Activated T-cell treated with anti-CD3 and anti-CD28 coated beads for 24 hours (primary cell): ENCODE results near the gene LRRC2.
A peak's percentile ranks its signal among the peaks of the same experiment; 100 is the strongest.
"Not testable (repeated sequence)": the region's sequence is repeated elsewhere in the genome, so short reads cannot be mapped to it uniquely, and the experiment has no call there.

ENCODE experiments used
- DNase-seq: peaks from one replicate; pipeline ENCODE4 v3.0.0-alpha.2; 2020; ENCODE audit warnings: low read depth

The LRRC2 gene

DNA sequence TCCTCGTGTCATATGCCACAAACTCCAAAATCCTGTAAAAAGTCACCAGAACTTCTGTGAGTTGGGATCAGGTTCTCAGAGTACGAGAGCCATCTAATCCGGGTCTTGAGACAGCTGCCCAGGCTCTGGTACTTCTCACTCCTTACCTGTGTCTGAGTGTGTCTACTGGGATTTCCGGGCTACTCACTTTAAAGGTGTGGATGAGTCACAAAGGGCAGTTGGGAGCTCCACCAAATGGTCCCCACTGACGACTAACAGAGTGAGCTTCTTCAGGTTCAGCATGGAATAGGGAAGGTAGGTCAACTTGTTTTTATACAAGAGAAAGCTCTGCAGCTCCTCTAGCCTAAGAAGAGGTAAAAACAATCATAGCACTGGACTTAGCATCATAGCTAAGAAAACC, 38.9 kb downstream of the LRRC2 start:
- no peak for DNase-seq

GRCh38 chr3:46524832-46525231, 41.3 kb downstream of the LRRC2 start:
- DNase-seq: no peak

GRCh38 chr3:46524008-46524407, 42.1 kb downstream of the LRRC2 start:
- no peak for DNase-seq

GRCh38 chr3:46523556-46523955, 42.5 kb downstream of the LRRC2 start:
- no peak for DNase-seq

- not testable (repeated sequence) for DNase-seq
Measured at GRCh38 chr3:46522201-46522600, 43.9 kb downstream of the LRRC2 start.

GRCh38 chr3:46521096-46521495, 45.0 kb downstream of the LRRC2 start:
- no peak for DNase-seq

DNA sequence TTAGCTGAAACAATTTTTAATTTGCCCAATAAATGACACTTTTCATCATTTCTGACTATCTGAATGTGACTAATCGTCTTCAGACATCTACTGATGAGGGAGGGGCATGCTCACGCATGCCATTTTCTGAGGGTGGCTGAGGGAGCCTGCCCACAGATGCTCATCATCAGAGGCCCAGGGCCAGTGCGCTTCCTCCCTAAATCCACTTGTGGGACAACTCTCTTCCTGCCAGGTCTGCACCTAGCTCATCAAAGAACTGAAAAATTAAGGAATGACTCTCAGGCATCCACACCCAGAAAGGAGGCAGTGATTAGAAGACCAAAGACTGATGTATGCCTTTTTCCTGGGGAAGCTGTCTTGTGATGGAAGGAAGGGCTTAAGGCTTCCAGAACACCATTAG, 45.6 kb downstream of the LRRC2 start:
- DNase-seq: no peak

- DNase-seq: no peak
Measured at GRCh38 chr3:46519952-46520351, 46.1 kb downstream of the LRRC2 start.

DNA sequence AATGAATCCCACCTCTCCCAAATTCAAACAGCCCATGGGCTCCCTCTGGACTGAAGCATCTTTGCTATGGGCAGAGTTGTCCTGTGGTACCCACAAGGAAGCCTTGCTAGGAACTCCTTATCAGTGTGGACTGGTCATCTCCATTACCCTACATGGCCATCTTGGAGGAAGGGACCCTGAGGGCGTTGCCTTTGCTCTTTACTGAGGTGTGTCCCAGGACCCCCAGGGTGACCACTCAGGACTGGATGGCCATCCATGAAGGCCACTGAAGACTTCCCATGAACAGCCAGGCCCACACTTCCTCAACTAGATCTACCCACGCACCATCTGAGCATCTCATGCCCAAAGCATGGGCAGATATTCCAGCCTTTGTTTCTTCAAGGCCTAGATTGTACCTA, 48.3 kb downstream of the LRRC2 start:
- no peak for DNase-seq

GRCh38 chr3:46517016-46517783, 48.9 kb downstream of the LRRC2 start:
- DNase-seq: no peak

DNA sequence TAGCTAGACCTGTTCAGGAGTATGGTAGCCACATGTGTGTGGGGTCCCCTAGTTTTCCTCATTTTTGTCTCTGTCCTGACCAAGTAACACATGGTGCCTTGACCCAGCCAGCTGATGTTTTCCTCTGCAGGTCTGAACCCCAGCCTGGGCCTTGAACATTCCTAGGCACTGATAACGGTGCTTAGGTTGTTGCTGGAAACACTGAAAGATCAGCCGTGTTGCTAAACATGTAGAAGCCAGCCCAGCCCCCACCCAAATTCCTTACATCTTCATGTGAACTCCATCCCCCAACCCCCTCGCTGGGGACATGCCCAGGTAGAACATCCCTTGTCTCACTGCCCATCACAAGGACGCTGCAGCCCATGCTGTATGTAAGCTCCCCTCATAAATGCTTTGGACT, 49.6 kb downstream of the LRRC2 start:
- no peak for DNase-seq

GRCh38 chr3:46512191-46512749, 53.8 kb downstream of the LRRC2 start:
- no peak for DNase-seq

GRCh38 chr3:46509661-46510187, 56.4 kb downstream of the LRRC2 start:
- no peak for DNase-seq

DNA sequence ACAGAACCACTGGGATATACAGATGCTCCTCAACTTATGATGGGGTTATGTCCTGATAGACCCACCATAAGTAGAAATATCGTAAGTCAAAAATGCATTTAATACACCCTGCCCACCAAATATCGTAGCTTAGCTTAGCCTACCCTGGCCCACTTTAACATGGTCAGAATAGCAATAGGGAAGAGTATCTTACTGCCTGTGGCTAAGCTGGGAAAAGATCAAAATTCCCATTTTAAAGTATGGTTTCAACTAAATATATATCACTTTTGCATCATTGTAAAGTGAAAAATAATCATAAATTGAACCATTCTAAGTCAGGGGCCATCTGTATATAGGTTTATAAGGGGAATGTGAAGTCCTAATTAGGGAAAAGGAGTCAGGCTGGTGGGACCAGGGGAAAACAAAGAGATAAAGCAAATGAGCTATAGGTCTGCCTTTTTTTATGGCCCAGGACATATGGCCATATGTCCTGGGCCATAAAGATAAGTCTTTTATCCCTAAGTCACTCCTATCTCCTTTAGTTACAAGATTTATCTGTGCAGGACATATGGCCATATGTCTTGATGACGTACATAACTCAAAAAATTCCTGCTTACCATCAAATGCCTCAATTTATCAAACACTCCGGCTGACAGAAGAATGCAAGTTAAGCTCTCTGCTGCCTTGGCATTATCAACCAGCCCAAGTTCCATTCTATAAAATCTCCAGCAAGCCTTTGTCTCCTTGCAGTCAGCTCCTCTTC, 57.1 kb downstream of the LRRC2 start:
- no peak for DNase-seq

- DNase-seq: no peak
Measured at GRCh38 chr3:46506526-46506925, 59.6 kb downstream of the LRRC2 start.

DNA sequence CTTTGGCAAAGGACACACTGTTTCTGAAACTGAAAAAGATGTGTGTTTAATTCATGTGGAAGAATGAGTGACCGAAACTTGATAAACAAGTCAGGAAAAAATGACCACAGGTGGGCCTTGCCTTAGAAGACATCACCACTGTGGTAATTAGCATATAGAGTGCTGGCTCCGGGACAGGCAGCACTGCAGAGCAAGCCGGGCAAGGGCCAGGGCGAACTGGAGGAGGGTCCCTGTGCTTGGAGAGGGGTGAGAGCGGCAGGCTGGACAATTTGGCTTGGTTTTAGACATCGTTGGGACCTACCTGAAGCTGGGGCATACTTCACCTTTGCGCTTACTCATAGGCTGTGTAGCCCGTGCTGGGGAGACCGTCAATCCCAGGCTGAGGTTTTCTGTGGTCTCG, 60.1 kb downstream of the LRRC2 start:
- DNase-seq: no peak

DNA sequence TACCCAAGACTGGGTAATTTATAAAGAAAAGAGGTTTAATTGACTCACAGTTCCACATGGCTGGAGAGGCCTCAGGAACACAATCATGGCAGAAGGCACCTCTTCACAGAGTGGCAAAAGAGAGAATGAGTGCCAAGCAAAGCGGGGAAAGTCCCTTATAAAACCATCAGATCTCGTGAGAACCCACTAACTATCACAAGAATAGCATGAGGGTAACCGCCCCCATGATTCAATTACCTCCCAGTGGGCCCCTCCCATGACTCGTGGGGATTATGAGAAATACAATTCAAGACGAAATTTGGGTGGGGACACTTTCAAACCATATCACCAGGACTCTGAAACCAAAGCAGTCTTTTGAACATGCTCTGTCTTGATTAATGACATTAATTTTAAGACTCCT, 61.3 kb downstream of the LRRC2 start:
- DNase-seq: peak; percentile 38

DNA sequence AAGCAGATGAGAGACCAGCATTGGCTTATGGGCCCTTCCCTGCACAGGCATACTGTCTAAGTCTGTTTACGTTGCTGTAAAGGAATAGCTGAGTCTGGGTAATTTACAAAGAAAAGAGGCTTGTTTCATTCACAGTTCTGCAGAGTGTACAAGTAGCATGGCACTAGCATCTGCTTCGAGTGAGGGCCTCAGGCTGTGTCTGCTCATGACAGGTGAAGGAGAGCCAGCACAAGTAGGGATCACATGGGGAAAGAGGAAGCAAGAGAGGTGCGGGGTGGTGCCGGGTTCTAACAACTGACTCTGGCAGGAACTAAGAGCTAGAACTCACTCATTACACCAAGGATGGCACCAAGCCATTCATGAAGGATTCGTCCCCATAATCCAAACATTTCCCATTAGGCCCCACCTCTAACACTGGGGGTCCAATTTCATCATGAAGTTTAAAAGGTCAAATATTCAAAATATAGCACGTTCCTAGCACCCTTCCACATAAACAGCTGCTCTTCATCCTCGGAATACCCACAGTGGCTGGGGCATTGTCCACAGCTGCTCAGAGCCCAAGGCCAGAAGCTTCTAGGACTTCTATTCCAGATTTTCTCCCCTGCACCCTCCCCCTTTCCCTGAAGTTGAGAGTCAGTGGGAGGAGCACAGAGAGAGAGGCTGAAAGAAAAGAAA, 62.8 kb downstream of the LRRC2 start:
- no peak for DNase-seq

- no peak for DNase-seq
Measured at GRCh38 chr3:46501702-46502101, 64.4 kb downstream of the LRRC2 start.

- DNase-seq: no peak
Measured at GRCh38 chr3:46500656-46501635, 65.2 kb downstream of the LRRC2 start.

GRCh38 chr3:46498916-46499519, 67.1 kb downstream of the LRRC2 start:
- no peak for DNase-seq
